ENCODE results near the gene LGALS16.
"Not testable (repeated sequence)": the region's sequence is repeated elsewhere in the genome, so short reads cannot be mapped to it uniquely, and the experiment has no call there.

Gene LGALS16, protein sequence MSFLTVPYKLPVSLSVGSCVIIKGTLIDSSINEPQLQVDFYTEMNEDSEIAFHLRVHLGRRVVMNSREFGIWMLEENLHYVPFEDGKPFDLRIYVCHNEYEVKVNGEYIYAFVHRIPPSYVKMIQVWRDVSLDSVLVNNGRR

DNA sequence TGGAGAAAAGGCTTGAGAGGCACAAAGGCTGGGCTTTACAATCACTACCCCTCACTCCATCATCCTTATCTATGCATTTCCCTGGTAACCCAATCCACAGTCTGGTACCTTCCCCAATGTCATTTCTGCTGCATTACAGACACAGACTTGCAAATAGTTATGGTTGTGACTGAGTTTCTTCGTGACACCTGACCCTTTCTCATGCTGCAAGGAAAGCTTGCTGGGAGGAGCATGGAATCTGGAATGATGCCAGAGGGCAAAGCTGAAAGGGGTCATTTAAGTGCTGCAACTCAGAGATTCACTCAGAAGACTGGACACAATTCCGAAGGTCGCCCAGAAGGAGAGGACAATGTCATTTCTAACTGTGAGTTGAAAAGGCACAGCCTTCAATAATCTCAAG lies at the start of gene LGALS16:
TSS of gene LGALS16 (plus strand) at position 301 of the 400 bp plus-strand sequence. CDS start at position 350, 49 bp downstream.
- Mint-ChIP-seq H3K27me3 (peaks cover 26% of the 10 kb centered on the region), H3K27ac (no peak within 1 kb of the TSS), H3K4me1 (no peaks in the 10 kb centered on the region), H3K36me3 (no peaks in the 10 kb centered on the region), H3K9me3 (no peaks in the 10 kb centered on the region), H3K4me3 (no peak within 1 kb of the TSS)
- ATAC-seq = no peak

DNA sequence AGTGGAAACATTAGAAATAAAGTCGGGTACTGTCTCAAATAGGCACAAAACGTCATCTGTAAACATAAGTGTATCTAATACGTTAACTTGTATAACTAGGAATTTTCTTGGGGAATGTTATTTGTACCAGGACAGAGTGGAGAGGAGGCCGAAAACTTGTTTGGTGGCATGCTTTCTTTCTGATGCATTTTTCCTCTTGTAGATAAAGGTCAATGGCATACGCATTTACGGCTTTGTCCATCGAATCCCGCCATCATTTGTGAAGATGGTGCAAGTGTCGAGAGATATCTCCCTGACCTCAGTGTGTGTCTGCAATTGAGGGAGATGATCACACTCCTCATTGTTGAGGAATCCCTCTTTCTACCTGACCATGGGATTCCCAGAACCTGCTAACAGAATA lies 48.7 kb upstream of the LGALS16 start:
- H3K4me3 Mint-ChIP-seq = no peak overlapping the region
- peaks cover 9% of the 10 kb centered on the region for H3K27me3 Mint-ChIP-seq
- no peaks in the 10 kb centered on the region for H3K36me3 Mint-ChIP-seq
- ATAC-seq = no peak
- peaks cover 2% of the 10 kb centered on the region for H3K9me3 Mint-ChIP-seq
- H3K4me1 Mint-ChIP-seq = no peaks in the 10 kb centered on the region
- no peak overlapping the region for H3K27ac Mint-ChIP-seq

DNA sequence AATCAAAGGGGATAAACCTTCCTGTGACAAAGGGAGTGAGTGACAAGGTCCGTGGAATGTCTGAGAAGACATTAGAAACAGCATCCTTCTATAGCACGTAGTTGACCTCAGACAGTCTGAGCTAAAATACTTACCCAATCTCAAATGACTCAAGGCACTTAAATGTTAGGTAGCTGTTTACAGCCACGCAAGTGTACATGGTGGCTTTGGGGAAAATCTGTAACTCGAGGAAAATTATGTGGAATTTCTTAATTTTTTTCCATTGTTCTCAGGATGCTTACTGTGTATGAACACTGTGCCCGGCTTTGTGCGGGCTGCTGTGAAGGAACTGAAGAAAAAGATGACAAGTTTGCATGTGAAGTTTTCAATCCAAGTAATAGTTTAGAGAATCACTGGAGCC lies 48.2 kb upstream of the LGALS16 start:
- H3K27me3 Mint-ChIP-seq = peaks cover 5% of the 10 kb centered on the region

DNA sequence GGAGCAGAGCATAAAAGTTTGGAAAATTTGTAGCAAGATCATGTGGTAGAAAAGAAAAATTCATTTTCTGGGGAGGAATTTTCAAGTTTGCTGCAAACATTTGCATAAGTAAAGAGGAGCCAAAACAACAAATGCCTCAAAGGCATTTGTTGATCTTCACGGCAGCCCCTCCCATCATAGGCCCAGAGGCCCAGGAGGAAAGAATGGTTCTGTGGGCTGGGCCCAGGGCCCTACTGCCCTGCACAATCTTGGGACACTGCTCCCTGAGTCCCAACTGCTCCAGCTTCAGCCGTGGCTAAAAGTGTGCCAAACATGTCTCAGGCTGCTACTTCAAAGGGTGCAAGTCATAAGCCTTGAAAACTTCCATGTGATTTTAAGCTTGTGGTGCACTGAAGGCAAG lies 42.1 kb upstream of the LGALS16 start:
- no peak overlapping the region for H3K4me3 Mint-ChIP-seq
- peaks cover 12% of the 10 kb centered on the region for H3K9me3 Mint-ChIP-seq
- peaks cover 7% of the 10 kb centered on the region for H3K36me3 Mint-ChIP-seq
- H3K27me3 Mint-ChIP-seq = no peaks in the 10 kb centered on the region
- H3K4me1 Mint-ChIP-seq = no peaks in the 10 kb centered on the region
- ATAC-seq = no peak
- no peak overlapping the region for H3K27ac Mint-ChIP-seq

More for the DNA sequence above, 48.2 kb upstream of the LGALS16 start:
- no peak for ATAC-seq
- Mint-ChIP-seq H3K36me3 (no peaks in the 10 kb centered on the region), H3K27ac (no peak overlapping the region), H3K4me1 (no peaks in the 10 kb centered on the region), H3K9me3 (peaks cover 5% of the 10 kb centered on the region), H3K4me3 (no peak overlapping the region)

DNA sequence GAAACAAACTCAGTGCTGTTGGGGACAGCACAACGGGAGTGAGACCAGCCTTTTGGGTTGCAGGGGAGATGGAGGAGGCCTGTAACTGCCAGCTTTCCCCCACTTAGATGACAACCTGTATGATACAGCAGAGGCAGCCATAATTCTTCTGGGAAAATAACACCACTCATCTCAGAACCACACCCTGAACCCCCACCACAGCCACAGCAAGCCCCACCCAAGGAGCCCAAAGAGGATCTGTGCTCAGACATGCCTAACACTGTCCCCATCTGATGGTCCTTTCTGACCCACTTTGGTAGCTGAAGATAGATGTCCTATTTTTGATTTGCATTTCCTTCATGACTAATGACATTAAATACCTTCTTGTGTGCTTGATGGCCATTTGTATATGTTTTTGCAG lies 38.0 kb upstream of the LGALS16 start:
- Mint-ChIP-seq H3K36me3 (peaks cover 7% of the 10 kb centered on the region), H3K9me3 (peaks cover 5% of the 10 kb centered on the region), H3K4me1 (no peaks in the 10 kb centered on the region), H3K4me3 (no peak overlapping the region), H3K27me3 (peaks cover 36% of the 10 kb centered on the region), H3K27ac (no peak overlapping the region)
- no peak for ATAC-seq

DNA sequence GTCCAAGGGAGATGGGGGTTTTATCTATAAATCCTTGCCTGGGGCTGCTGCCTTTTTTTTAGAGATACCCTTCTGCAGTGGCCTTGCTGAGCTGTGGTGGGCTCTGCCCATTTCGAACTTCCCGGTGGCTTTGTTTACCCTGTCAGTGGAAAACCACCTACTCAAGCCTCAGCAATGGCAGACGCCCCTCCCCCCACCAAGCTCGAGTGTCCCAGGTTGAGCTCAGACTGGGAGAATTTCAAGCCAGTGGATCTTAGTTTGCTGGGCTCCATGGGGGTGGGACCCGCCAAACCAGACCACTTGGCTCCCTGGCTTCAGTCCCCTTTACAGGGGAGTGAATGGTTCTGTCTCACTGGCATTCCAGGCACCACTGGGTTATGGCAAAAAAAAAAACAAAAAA lies 31.8 kb upstream of the LGALS16 start:
- Mint-ChIP-seq H3K9me3 (no peaks in the 10 kb centered on the region), H3K36me3 (no peaks in the 10 kb centered on the region), H3K27me3 (peaks cover 64% of the 10 kb centered on the region), H3K4me3 (no peak overlapping the region), H3K27ac (no peak overlapping the region), H3K4me1 (no peaks in the 10 kb centered on the region)
- ATAC-seq = no peak

DNA sequence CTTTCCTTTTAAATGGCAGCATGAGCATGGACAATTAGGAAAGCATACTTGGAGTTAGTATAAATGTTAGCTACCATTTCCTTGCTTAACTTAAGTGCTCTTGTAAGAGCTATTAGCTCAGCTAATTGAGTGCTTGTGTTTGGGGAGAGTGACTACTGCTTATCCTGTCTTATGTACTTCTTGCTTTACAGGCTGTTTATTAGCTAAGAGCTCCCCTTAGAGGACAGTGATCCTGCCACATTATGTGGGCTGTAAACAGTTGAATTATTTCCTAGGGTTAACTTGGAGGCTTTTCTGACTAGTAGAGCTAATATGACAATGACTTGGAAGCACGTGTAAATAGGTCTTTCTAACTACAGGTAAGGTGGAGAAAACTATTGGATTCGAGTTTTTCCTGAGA lies 28.1 kb upstream of the LGALS16 start:
- not testable (repeated sequence) for H3K36me3 Mint-ChIP-seq, H3K4me3 Mint-ChIP-seq, ATAC-seq, H3K9me3 Mint-ChIP-seq, H3K27ac Mint-ChIP-seq, H3K4me1 Mint-ChIP-seq
- H3K27me3 Mint-ChIP-seq = peaks cover 29% of the 10 kb centered on the region

DNA sequence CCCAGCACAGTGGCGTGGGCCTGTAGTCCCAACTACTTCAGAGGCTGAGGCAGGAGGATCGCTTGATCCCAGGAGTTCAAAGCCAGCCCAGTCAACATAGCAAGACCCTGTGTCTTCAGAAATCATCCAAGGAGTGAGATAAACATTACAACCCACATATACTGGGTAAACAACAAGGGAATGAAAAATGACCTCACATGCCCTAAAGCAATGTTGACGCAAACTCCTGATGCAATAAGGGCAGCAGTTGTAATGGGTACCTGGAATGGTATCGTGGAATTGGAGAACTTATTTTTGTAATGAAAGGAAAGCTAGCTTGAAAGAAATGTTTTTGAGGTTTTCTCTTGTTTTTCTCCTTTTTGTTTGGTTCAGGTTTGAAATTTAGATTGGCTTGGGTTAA lies 24.5 kb upstream of the LGALS16 start:
- H3K9me3 Mint-ChIP-seq = peaks cover 9% of the 10 kb centered on the region
- no peaks in the 10 kb centered on the region for H3K36me3 Mint-ChIP-seq
- ATAC-seq = no peak
- H3K4me3 Mint-ChIP-seq = no peak overlapping the region
- H3K4me1 Mint-ChIP-seq = no peaks in the 10 kb centered on the region
- no peak overlapping the region for H3K27ac Mint-ChIP-seq
- H3K27me3 Mint-ChIP-seq = peaks cover 18% of the 10 kb centered on the region

DNA sequence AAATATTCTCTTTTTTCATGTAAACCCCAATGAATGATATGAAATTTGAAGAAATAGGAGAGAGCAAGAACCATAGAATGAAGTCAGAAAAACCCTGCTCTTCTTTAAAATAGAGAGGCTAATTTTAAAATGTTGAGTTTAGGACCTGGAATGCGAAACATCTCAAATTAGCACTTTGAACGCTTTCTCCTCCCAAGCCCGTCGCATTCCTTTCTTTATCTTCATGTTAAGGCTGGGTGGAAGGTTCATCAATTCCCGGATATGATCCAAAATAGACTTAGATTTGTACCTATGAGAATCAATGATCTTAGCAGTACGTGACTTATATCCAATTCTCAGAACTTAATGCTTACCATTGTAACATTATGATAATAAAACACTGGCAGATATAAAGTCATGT lies 24.1 kb upstream of the LGALS16 start:
- Mint-ChIP-seq H3K9me3 (peaks cover 9% of the 10 kb centered on the region), H3K27me3 (peaks cover 23% of the 10 kb centered on the region), H3K36me3 (no peaks in the 10 kb centered on the region), H3K27ac (no peak overlapping the region), H3K4me1 (no peaks in the 10 kb centered on the region), H3K4me3 (no peak overlapping the region)
- ATAC-seq = no peak

DNA sequence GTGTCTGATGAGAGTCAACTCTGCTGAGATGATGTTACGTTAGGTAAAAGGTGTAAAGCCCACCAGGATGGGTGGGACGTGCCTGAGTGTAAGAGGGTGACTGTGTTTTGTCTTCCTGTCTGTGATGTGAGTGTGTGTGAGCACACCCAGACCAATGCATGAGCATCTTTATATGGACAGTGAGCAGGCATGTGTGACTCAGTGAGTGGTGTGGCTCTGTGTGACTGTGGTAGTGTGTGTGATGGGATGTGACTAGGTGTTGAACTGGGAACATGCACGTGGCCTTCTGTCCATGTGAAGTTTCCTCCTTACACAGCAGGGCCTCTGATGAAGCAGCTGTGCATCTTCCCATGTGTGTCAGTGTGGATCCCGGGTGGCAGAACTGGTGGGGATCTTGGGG lies 17.8 kb upstream of the LGALS16 start:
- Mint-ChIP-seq H3K27ac (no peak overlapping the region), H3K36me3 (no peaks in the 10 kb centered on the region), H3K27me3 (peaks cover 69% of the 10 kb centered on the region), H3K4me1 (no peaks in the 10 kb centered on the region), H3K9me3 (peaks cover 9% of the 10 kb centered on the region), H3K4me3 (no peak overlapping the region)
- ATAC-seq = no peak

DNA sequence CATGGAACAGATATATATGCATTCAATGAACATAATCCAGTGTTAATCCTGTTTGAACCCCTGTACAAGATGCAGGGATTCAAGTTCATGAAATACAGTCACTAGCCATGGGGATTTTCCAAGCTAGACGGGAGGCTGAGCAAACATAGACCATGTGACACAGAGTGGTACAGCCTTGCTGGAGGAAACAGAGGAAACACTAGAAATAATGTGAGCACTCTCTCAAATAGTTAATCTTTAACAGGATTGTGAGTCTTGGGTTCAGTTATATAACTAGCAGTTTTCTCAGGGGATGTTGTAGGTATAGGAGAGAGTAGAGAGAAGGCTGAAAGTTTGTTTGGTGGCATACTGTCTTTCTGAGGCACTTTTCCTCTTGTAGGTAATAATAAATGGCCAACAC lies 13.9 kb upstream of the LGALS16 start:
- Mint-ChIP-seq H3K27ac (no peak overlapping the region), H3K36me3 (no peaks in the 10 kb centered on the region), H3K4me1 (no peaks in the 10 kb centered on the region), H3K9me3 (no peaks in the 10 kb centered on the region), H3K27me3 (peaks cover 66% of the 10 kb centered on the region), H3K4me3 (no peak overlapping the region)
- no peak for ATAC-seq

DNA sequence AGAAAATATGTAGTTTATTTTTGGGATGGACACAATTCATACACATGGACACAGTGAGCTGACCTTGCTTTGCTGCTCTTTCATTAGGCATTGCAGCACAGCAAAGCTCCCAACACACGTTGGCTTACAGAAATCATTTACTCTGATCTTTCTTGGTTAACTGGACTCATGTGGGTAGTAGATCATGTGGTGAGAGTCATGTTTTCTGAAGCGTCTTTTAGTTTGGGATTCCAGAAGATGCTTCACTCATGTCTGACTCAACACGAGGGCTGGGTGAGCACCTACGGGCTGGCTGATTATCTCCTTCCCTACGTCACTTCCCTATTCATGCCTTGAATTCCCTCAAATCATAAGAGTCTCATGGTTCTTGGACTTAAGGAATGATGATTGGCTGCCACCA lies 12.1 kb upstream of the LGALS16 start:
- peaks cover 66% of the 10 kb centered on the region for H3K27me3 Mint-ChIP-seq
- no peaks in the 10 kb centered on the region for H3K4me1 Mint-ChIP-seq
- no peaks in the 10 kb centered on the region for H3K36me3 Mint-ChIP-seq
- H3K27ac Mint-ChIP-seq = no peak overlapping the region
- H3K9me3 Mint-ChIP-seq = no peaks in the 10 kb centered on the region
- H3K4me3 Mint-ChIP-seq = no peak overlapping the region
- no peak for ATAC-seq

DNA sequence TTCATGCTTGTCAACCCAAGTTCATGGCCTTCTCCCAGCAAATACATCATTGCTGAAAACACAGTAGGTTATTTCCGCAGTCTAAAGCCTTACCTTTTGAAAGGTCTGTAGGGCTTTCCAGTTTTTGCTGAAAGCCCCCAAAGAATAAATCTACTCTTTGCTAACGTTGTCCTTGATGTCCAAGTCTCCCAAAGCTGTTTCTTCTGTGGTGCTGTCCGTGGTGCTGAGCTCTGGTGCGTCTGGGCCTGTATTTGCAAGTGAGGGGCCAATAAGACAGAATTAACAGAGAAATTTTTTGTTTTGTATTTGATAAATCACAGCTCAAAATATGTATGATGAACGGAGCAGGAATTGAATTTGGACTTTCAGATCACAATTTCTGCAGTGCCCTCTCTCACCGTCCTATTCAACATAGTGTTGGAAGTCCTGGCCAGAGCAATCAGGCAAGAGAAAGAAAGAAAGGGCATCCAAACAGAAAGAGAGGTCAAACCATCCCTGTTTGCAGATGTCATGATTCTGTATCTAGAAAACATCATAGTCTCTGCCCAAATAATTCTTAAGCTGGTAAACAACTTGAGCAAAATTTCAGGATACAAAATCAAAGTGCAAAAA lies 9.8 kb upstream of the LGALS16 start:
- Mint-ChIP-seq H3K27ac (no peak overlapping the region), H3K9me3 (no peaks in the 10 kb centered on the region), H3K4me3 (no peak overlapping the region), H3K36me3 (no peaks in the 10 kb centered on the region), H3K4me1 (no peaks in the 10 kb centered on the region), H3K27me3 (peaks cover 69% of the 10 kb centered on the region)
- no peak for ATAC-seq

DNA sequence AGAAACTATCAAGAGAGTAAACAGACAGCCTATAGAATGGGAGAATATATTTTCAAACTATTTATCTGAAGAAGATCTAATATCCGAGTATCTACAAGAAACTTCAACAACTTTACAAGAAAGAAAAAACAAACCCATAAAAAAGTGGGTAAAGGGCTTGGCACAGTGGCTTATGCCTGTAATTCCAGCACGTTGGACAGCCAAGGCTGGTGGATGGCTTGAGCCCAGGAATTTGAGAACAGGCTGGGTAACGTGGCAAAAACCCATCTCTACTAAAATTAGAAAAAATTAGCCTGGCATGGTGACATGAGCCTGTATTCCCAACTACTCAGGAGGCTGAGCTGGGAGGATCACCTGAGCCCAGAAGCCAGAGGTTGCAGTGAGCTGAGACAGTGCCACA lies 7.8 kb upstream of the LGALS16 start:
- Mint-ChIP-seq H3K4me1 (no peaks in the 10 kb centered on the region), H3K36me3 (no peaks in the 10 kb centered on the region)

DNA sequence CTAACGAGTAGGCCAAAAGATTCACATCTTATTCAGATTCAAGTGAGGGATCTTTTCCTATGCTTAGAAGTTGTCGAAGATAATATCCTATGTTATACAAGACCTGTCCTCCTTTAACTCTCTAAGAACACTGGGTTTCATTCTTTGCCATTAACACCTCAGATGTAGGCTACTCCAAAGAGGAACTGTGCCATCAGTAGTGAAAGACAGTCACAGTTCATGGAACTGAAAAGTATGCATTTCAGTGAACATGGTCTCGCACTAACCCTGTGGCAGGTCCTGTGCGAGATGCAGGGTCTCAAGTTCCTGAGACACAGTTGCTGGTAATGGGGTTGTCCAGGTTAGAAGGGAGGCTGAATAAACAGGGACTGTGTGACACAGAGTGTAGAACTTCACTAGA lies 4.1 kb downstream of the LGALS16 start:
- H3K4me1 Mint-ChIP-seq = no peaks in the 10 kb centered on the region
- H3K27me3 Mint-ChIP-seq = peaks cover 7% of the 10 kb centered on the region
- no peak overlapping the region for H3K27ac Mint-ChIP-seq
- H3K36me3 Mint-ChIP-seq = no peaks in the 10 kb centered on the region
- peak; percentile 82 for ATAC-seq
- H3K9me3 Mint-ChIP-seq = peaks cover under 1% of the 10 kb centered on the region
- no peak overlapping the region for H3K4me3 Mint-ChIP-seq

More for the DNA sequence above, 7.8 kb upstream of the LGALS16 start:
- Mint-ChIP-seq H3K27me3 (peaks cover 77% of the 10 kb centered on the region), H3K9me3 (no peaks in the 10 kb centered on the region), H3K4me3 (no peak overlapping the region), H3K27ac (no peak overlapping the region)
- ATAC-seq = no peak

DNA sequence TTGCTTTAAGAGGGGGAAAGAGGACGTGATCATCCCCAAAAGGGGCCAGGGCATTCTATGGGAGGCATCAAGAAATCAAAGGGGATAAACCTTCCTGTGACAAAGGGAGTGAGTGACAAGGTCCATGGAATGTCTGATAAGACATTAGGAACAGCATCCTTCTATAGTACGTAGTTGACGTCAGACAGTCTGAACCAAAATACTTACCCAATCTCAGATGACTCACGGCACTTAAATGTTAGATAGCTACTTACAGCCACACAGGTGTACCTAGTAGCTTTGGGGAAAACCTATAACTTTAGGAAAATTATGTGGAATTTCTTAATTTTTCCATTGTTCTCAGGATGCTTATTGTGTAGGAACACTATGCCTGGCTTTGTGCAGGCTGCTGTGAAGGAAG lies 4.9 kb downstream of the LGALS16 start:
- ATAC-seq = no peak
- Mint-ChIP-seq H3K36me3 (no peaks in the 10 kb centered on the region), H3K27me3 (peaks cover 16% of the 10 kb centered on the region), H3K4me1 (no peaks in the 10 kb centered on the region), H3K9me3 (peaks cover 4% of the 10 kb centered on the region), H3K4me3 (no peak overlapping the region), H3K27ac (no peak overlapping the region)

All from stimulated activated memory B cell treated with anti-CD40 and anti-IgM and Interleukin-4, amounts not matched to agents 10 μg/mL and 1 μg/mL and 100 μg/mL, for 72 hours (primary cell).